Skeletal muscle tissue (tissue), 4 donors: Measurements from ENCODE around the gene GALT. TPM values are rescaled to one million over a fixed set of nuclear protein-coding genes. Genes with fewer than 3 reads are reported as not detected.

Source experiments
- H3K27ac ChIP-seq: one replicate; pipeline ENCODE4 v1.7.0; 2013; ENCODE audit warnings: mild to moderate bottlenecking, low read depth, low read length, inconsistent platforms
- H3K27me3 ChIP-seq, 3 donors: one replicate each; pipeline ENCODE4 v1.7.0; 2013; ENCODE audit warnings: low read length in 3 of 3; ENCODE audit not compliant: control insufficient read depth in 3 of 3, insufficient read depth in 3 of 3
- H3K36me3 ChIP-seq, 3 donors: one replicate each; pipeline ENCODE4 v1.7.0; 2013; ENCODE audit warnings: low read length in 3 of 3; ENCODE audit not compliant: control insufficient read depth in 3 of 3, insufficient read depth in 3 of 3
- H3K4me1 ChIP-seq, 3 donors: one replicate each; pipeline ENCODE4 v1.7.0; 2013; ENCODE audit warnings: low read length in 3 of 3, mild to moderate bottlenecking in 3 of 3; ENCODE audit not compliant: control insufficient read depth in 3 of 3, insufficient read depth in 3 of 3
- H3K4me3 ChIP-seq, 3 donors: one replicate each; pipeline ENCODE4 v1.7.0; 2013; ENCODE audit warnings: low read length in 3 of 3
- H3K9ac ChIP-seq, 3 donors: one replicate each; pipeline ENCODE4 v1.7.0; 2013; ENCODE audit warnings: low read length in 3 of 3, mild to moderate bottlenecking in 3 of 3, moderate library complexity in 2 of 3, low read depth in 1 of 3
- H3K9me3 ChIP-seq, 3 donors: one replicate each; pipeline ENCODE4 v1.7.0; 2013; ENCODE audit warnings: low read length in 3 of 3; ENCODE audit not compliant: control insufficient read depth in 3 of 3
- total RNA-seq: library from RNA; depleted of rRNA; stranded (reverse); fragments of >200 nt; gene quantifications from one replicate; pipeline ENCODE4 v1.2.3, GENCODE V29; 2014
- donor health status: Osteomylitis.

Gene GALT
- total RNA-seq = 23.0 TPM

DNA sequence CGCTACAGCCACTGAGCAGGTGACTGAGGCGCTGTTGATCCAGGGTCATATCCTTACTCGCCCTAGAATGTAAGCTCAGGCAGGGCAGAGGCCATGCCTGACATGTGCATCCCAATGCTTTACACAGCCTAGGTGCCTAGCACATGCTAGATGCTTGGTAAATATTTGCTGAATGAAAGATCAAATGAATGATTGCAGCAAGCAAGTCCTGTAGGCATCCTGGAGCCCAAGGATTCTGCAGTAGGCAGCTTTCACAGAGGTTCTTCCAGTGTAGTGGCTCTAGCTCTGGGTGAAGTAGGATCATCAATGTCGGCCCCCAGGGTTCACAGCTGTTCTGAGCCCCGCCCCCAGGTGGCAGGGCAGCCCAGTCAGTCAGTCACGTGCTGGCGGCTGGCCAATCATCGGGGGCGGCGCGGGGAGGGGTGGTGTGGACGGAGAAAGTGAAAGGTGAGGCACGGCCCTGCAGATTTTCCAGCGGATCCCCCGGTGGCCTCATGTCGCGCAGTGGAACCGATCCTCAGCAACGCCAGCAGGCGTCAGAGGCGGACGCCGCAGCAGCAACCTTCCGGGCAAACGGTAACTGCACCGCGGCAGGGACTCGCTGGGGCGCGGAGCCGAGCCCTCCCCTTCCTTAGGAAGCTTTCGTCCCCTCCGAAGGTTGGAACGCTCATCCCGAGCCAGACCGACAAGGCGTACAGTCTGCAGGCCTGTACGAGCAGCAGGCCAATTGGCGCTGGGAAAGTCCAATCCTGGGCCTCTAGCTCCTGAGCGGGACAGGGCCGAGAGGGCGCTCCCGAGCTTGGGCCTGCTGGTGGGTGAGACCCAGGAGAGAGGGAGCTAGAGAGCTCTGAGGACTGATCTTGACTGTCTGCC, at the start of gene GALT:
Gene GALT, plus strand, starts transcription at position 465 of the 873 bp plus-strand sequence. Its CDS starts 30 bp downstream, at position 495.
- peaks cover 19 to 26% (median 22%) of the 10 kb centered on the region in 3 donors for H3K36me3 ChIP-seq
- peak within 1 kb of the TSS; percentile 92 to 97 (median 95) for H3K4me3 ChIP-seq
- peak within 1 kb of the TSS; percentile 84 to 96 (median 87) for H3K9ac ChIP-seq
- no peaks in the 10 kb centered on the region for H3K9me3 ChIP-seq
- H3K4me1 ChIP-seq = peaks cover 31 to 51% (median 37%) of the 10 kb centered on the region in 3 donors
- H3K27me3 ChIP-seq = no peaks in the 10 kb centered on the region
- peak within 1 kb of the TSS; percentile 85 for H3K27ac ChIP-seq

DNA sequence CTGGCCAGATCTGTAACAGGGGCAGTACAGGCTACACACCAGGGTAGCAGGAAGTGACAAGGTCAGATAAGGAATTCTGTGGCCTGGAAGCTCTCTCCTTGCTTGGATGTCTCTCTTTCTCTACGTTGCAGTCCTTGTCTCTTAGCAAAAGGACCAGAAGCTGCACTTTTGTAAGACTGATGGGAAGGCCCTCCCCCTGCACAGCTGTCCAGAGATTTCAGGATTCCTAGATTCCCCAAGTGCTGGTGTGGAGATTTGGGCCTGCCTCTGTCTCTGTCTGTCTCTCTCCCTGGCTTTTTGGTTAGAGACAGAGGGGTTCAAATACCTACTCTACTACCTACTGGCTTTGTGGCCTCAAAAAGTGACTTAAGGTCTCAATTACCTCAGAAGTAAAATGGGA, 46.9 kb upstream of the GALT start:
- H3K27ac ChIP-seq = no peak overlapping the region
- H3K27me3 ChIP-seq = no peaks in the 10 kb centered on the region
- no peak overlapping the region for H3K4me3 ChIP-seq

DNA sequence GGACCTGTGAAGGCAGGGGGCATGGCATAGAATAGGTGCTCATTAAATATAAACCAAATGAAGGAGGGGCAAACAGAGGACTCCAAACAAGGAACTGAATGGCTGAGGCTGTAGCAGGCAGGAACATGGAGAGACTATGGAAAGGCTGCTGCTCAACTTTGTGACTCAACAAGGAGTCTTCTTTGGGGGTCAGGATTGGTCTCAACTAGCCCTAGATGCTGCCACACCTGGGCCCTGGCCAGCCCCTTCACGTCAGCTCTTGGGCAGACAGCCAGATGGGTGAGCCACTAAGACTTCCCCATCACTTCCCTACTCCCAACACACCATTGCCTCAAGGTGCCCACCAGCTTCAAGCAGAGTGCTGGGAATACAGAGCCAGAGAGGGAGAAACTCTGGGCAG, 45.6 kb upstream of the GALT start:
- H3K4me3 ChIP-seq = no peak overlapping the region
- H3K27ac ChIP-seq = no peak overlapping the region
- H3K4me1 ChIP-seq = peaks cover 5 to 23% (median 22%) of the 10 kb centered on the region in 3 donors
- H3K36me3 ChIP-seq = no peaks in the 10 kb centered on the region
- H3K9me3 ChIP-seq = no peaks in the 10 kb centered on the region
- no peak overlapping the region for H3K9ac ChIP-seq
- H3K27me3 ChIP-seq = no peaks in the 10 kb centered on the region

More for the DNA sequence above, 46.9 kb upstream of the GALT start:
- peaks cover 12 to 28% (median 28%) of the 10 kb centered on the region in 3 donors for H3K4me1 ChIP-seq
- no peaks in the 10 kb centered on the region for H3K36me3 ChIP-seq
- H3K9ac ChIP-seq = peak overlapping the region in 1 of 3 donors; percentile 7
- H3K9me3 ChIP-seq = no peaks in the 10 kb centered on the region

DNA sequence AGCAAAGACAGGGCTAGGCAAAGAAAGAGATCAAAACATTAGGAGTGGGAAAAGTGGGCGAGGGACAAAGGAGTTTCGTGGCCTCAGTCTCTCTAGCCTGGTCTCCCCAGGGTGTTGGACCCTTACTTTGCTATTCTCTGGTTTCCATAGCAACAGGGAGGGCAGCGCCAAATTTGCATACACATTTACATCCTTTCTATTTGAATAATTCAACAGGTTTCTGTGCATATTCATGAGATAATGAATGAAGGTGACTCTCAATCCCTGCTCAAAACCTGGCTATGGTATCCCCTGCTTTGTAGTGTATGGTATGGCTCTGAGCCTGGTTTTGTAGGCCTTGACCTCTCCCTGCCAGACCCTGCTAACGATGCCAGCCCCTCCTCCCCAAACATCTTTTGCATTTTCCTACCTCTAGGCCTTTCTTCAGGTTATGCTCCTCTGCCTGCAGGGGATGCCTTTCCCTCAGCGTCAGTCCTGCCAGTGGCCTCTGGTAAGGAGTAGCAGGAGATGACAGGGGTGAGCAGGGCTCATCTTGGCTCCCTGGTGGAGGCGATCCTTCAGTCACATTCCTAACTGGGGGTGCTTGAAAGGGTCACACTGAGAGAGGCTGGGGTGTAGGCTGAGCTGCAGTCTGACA, 44.4 kb upstream of the GALT start:
- H3K27ac ChIP-seq = no peak overlapping the region
- no peaks in the 10 kb centered on the region for H3K27me3 ChIP-seq
- peaks cover 0 to 11% (median 11%) of the 10 kb centered on the region in 3 donors for H3K4me1 ChIP-seq
- no peaks in the 10 kb centered on the region for H3K9me3 ChIP-seq
- H3K36me3 ChIP-seq = no peaks in the 10 kb centered on the region
- H3K9ac ChIP-seq = no peak overlapping the region
- H3K4me3 ChIP-seq = no peak overlapping the region

DNA sequence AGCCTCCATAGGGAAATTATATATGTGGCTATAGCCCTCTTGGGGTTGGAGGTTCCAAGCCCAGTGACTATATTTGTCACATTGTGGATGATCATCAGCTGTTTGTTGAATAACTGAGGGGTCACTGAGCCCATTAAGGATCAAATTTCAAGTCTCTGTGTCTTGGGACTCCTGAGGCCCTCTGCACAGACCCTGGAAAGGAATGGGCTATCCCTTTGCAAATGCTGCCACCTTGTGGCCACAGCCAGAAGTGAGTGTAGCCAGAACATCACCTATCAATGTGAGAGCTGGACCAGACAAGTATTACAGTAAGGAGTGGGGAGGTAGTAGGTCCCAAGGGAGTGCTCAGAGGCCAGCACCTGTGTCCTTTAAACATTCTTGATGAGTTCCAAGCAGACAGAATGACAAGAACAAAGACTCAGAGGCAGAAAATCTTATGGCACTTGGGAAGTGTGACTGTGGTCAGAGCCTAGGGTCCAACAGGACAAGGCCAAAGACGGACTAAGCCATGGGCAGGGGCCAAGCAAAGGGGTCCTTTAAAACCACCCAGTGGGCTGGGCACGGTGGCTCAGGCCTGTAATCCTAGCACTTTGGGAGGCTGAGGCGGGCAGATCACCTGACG, 42.8 kb upstream of the GALT start:
- Histone ChIP-seq H3K4me3 (no peak overlapping the region), H3K27me3 (no peaks in the 10 kb centered on the region), H3K9ac (no peak overlapping the region), H3K4me1 (peaks cover 0 to 11% (median 6%) of the 10 kb centered on the region in 3 donors), H3K27ac (no peak overlapping the region), H3K36me3 (no peaks in the 10 kb centered on the region), H3K9me3 (no peaks in the 10 kb centered on the region)

DNA sequence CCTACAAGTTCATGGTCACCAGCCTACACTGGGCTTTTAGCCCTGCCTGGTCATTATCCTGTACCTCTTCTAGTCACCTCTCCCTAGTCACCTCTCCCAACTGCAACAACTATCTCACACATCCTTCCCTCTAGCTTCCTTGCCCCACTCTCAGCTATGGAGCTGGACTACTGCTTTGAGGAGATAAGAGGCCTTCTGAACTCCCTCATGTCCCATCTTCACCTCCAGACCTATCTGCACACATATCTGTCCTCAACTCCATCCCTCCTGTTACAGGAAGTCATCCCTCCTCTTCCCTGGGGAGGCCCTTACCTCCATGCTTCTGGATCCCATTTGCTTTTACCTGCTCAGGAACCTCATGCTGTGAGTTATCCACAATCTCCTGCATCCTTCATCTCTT, 40.3 kb upstream of the GALT start:
- no peak overlapping the region for H3K27ac ChIP-seq
- peaks cover 14 to 27% (median 21%) of the 10 kb centered on the region in 3 donors for H3K4me1 ChIP-seq
- H3K4me3 ChIP-seq = no peak overlapping the region
- H3K36me3 ChIP-seq = peaks cover 0 to 4% (median 0%) of the 10 kb centered on the region in 3 donors
- no peak overlapping the region for H3K9ac ChIP-seq
- H3K9me3 ChIP-seq = no peaks in the 10 kb centered on the region
- no peaks in the 10 kb centered on the region for H3K27me3 ChIP-seq

DNA sequence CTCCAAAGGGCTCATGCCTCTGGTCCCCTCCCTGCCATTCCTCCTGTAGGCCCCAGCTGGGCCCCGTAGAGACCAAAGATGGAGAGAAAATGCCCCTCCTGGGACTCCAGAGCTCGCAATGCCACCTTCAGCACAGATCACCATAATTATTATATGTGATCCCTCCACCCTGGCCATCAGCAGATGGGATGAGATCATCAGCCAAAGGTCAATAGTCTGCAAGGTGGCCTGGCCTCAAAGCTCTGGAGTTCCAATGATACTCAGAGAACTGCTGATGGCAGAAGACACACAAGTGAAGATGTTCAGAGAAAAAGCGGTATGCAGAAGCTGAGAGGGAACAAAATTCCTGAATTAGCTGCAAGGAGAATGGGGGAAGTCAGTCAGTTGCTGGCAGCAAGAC, 39.6 kb upstream of the GALT start:
- Histone ChIP-seq H3K9ac (no peak overlapping the region), H3K4me3 (no peak overlapping the region), H3K9me3 (no peaks in the 10 kb centered on the region), H3K27ac (no peak overlapping the region), H3K4me1 (peaks cover 18 to 33% (median 24%) of the 10 kb centered on the region in 3 donors), H3K27me3 (no peaks in the 10 kb centered on the region), H3K36me3 (peaks cover 0 to 4% (median 0%) of the 10 kb centered on the region in 3 donors)

DNA sequence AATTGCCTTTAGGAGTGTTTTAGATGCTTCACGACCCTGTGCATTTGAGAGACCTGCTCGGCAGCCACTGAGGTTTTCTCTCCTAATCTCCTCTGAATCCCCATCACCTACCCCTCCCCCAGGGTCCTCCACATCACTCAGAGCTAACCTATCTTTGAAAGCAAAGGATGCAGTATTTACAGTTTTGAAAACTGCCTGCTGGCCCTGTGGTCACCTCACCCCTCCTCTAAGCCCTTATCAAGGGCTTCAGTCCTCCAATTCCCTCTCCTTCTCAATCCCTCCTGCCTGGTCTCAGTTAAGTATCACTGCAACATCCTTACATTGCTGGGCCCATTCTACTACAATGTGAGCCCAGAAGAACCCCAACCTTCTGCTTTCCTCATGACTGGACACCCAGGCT, 39.1 kb upstream of the GALT start:
- no peak overlapping the region for H3K27ac ChIP-seq
- peaks cover 0 to 4% (median 0%) of the 10 kb centered on the region in 3 donors for H3K36me3 ChIP-seq
- H3K9me3 ChIP-seq = no peaks in the 10 kb centered on the region
- no peaks in the 10 kb centered on the region for H3K27me3 ChIP-seq
- H3K4me3 ChIP-seq = no peak overlapping the region
- peaks cover 21 to 36% (median 27%) of the 10 kb centered on the region in 3 donors for H3K4me1 ChIP-seq
- H3K9ac ChIP-seq = no peak overlapping the region

DNA sequence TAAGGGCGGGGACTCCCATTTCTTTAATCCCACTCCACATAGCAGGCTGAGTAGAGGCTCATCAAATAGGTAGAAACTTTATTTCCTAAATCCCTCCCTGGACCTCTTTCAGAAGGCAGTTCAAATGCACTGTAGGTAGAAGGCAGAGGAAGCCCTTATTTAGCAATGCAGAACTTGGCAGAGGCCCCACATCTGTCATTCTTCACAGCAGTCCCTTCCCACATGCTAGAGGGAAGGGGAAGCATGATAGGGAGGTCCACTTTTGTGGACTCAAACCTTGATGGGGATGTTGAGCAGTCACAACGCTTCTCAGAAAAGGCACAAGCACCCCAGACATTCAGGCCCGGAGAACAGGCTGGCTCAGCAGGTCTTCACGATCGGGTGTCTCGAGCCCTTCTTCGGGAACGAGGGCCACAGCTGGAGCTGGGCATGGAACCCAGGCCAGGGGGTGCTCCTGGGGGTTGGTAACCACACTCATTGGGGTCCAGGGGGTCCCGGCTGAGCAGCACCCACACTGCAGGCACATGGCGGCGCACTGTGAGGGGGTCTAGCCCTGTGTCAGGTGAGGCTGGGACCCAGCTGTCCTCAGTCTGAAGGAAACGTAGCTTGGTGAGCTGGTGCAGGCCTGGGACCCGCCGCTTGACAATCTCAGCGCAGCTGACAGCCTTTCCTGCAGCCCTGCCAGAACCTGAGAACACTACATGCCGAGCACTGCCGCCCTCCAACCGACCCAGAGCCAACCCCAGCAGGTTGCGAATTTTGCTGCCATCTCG, 35.9 kb upstream of the GALT start:
- H3K27ac ChIP-seq = peak overlapping the region; percentile 88
- H3K9ac ChIP-seq = peak overlapping the region; percentile 93 to 98 (median 95)
- H3K4me3 ChIP-seq = peak overlapping the region; percentile 90 to 94 (median 93)
- H3K9me3 ChIP-seq = no peaks in the 10 kb centered on the region
- H3K36me3 ChIP-seq = peaks cover 8 to 25% (median 20%) of the 10 kb centered on the region in 3 donors
- H3K4me1 ChIP-seq = peaks cover 28 to 34% (median 29%) of the 10 kb centered on the region in 3 donors
- H3K27me3 ChIP-seq = no peaks in the 10 kb centered on the region
